Stimulated activated naive CD8-positive, alpha-beta T cell treated with anti-CD3 and anti-CD28 coated beads, Interleukin-15, Interleukin-2, amounts not matched to agents 100 U/mL and 50 U/mL, for 24 hours (primary cell): ENCODE results near the gene GYS2.
A peak's percentile ranks its signal among the peaks of the same experiment; 100 is the strongest.
"Not testable (repeated sequence)": the region's sequence is repeated elsewhere in the genome, so short reads cannot be mapped to it uniquely, and the experiment has no call there.

Experiments used
- ATAC-seq: fragments of 150-1000 bp; cut with Tn5 transposase; one replicate; pipeline ENCODE4 v1.10.0; 2021
- DNase-seq: peaks from one replicate; pipeline ENCODE4 v3.0.0; 2021

GYS2 gene

GRCh38 chr12:21600196-21600595 lies 4.5 kb downstream of the GYS2 start:
- DNase-seq, result no peak

GRCh38 chr12:21599143-21599999 lies 5.3 kb downstream of the GYS2 start:
- DNase-seq (no peak), ATAC-seq (no peak)

More at GRCh38 chr12:21600196-21600595, 4.5 kb downstream of the GYS2 start:
- no peak for ATAC-seq

- ATAC-seq (no peak), DNase-seq (no peak)
Measured at GRCh38 chr12:21598651-21599050, 6.0 kb downstream of the GYS2 start.

- ATAC-seq, DNase-seq: not testable (repeated sequence)
Measured at GRCh38 chr12:21595356-21595755, 9.3 kb downstream of the GYS2 start.

GRCh38 chr12:21585485-21585884 lies 19.2 kb downstream of the GYS2 start:
- ATAC-seq, result no peak
- no peak for DNase-seq

- DNase-seq, ATAC-seq: not testable (repeated sequence)
Measured at GRCh38 chr12:21584403-21585182, 20.1 kb downstream of the GYS2 start.

- DNase-seq (no peak), ATAC-seq (no peak)
Measured at GRCh38 chr12:21583587-21583986, 21.1 kb downstream of the GYS2 start.

GRCh38 chr12:21580748-21581516 lies 23.7 kb downstream of the GYS2 start:
- DNase-seq (no peak), ATAC-seq (no peak)

- no peak for ATAC-seq
Measured at GRCh38 chr12:21577516-21577915, 27.1 kb downstream of the GYS2 start.

GRCh38 chr12:21576431-21576830 lies 28.2 kb downstream of the GYS2 start:
- no peak for DNase-seq
- ATAC-seq, result no peak

More at GRCh38 chr12:21577516-21577915, 27.1 kb downstream of the GYS2 start:
- DNase-seq, result no peak

GRCh38 chr12:21573733-21574358 lies 30.8 kb downstream of the GYS2 start:
- no peak for ATAC-seq

GRCh38 chr12:21571046-21571445 lies 33.6 kb downstream of the GYS2 start:
- no peak for DNase-seq
- no peak for ATAC-seq

More at GRCh38 chr12:21573733-21574358, 30.8 kb downstream of the GYS2 start:
- DNase-seq, result no peak

GRCh38 chr12:21568115-21568514 lies 36.5 kb downstream of the GYS2 start:
- ATAC-seq (no peak), DNase-seq (no peak)

- ATAC-seq (no peak), DNase-seq (no peak)
Measured at GRCh38 chr12:21566907-21567394, 37.7 kb downstream of the GYS2 start.

GRCh38 chr12:21566223-21566906 lies 38.3 kb downstream of the GYS2 start:
- no peak for DNase-seq
- no peak for ATAC-seq

GRCh38 chr12:21562859-21563258 lies 41.8 kb downstream of the GYS2 start:
- DNase-seq (no peak), ATAC-seq (no peak)

- no peak for DNase-seq
- peak; percentile 12 for ATAC-seq
Measured at GRCh38 chr12:21561158-21561557, 43.5 kb downstream of the GYS2 start.

- DNase-seq (no peak), ATAC-seq (peak; percentile 38)
Measured at GRCh38 chr12:21559855-21560569, 44.6 kb downstream of the GYS2 start.

- DNase-seq (peak; percentile 5), ATAC-seq (peak; percentile 74)
Measured at GRCh38 chr12:21558100-21558679, 46.5 kb downstream of the GYS2 start.

- ATAC-seq (no peak), DNase-seq (no peak)
Measured at GRCh38 chr12:21553329-21553675, 51.3 kb downstream of the GYS2 start.
